ENCODE measurements around the gene CCN6. TPM values are rescaled to one million over a fixed set of nuclear protein-coding genes. Genes with fewer than 3 reads are reported as not detected.

CCN6 gene
- total RNA-seq, 1 donor from 2014 or later: not detected

DNA sequence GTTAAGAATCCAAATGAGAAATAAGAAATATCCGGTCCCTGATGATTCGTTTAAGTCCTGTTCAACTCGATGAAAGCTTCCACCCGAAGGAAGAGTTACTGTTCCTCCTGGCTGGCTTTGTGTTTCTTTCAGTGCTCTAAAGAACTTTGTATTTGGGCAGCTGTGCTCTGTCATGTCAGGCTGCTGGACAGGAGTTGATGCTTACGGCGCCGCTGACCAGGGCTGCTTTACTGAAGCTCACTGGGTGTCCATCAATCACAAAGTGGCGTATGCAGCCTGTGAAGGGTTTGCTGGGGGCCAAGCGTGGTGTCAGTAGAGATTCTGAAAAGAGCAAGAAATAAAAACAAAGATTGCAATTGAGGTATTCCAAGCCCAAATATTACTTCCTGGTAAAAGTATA lies 55.4 kb downstream of the CCN6 start:
- intact Hi-C loops (cut with micrococcal nuclease): no loop called here

DNA sequence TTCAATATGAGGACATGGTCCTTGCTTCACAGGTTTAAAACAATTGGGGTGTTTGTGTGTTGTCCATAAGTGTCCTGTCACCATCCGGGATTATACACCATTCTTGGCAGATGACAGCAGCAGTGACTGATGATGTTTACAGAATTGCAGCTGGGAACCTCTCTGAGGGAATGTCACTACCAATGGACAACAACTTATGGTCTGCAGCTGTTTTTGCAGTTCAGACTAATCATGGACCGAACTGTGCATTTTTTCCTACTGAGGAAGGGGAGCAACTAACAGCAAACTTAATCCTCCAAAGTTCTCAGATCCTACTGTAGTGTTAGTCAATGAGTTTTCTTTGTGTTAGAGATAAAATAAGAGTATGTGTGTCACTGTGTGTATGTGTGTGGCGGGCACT lies 59.5 kb downstream of the CCN6 start:
- intact Hi-C loops (cut with micrococcal nuclease): no loop called here

- intact Hi-C loops (cut with micrococcal nuclease): no loop called here
These were observed 60.0 kb downstream of the CCN6 start for GRCh38 chr6:112113918-112114317.

DNA sequence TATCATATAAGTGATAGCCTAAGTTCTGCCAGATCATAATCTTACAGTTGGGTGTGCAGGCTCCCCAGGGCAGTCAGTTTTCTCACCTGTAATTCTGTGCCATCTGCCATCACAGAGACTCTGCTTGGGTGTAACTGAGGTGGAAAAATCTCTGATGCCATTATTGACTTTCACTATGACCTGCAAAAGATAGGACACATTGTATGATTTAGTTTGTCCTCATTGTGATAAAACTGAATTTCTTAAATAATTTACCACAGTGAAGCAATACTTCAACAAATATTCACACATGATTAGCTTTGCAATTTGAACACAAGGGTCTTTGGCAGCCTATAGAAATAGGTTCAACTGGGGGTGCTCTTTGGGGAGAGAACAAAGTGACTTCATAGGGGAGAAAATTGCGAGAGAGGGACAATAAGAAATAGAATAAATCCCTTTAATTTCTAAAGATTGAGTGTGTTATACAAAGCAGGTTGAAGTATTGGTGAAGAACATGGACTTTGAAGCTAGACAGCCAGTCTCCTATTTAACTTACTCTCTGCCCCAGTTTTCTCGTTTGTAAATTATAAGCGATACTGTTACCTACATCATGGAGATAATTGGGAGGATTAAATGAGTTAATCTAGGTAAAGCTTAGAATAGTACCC lies 60.8 kb downstream of the CCN6 start:
- intact Hi-C loops (cut with micrococcal nuclease): no loop called here

DNA sequence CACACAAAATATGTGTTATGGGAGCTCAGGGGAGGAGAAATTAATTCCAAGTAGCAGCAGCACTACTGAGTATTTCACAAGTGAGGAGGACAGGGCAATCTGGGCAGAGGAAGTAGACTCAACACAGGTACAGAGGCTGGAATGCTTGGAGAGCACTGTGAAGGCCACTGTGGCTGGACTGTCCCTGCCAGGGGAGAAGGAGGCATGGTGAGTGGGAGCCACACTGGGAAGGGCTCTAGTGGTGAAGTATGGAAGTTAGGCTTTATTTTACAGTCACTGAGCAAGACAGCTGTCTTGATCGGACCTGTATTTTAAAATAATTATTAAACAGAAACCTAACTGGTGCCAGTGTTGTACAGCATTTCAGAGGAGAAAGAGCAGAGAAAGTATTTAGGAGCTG lies 62.3 kb downstream of the CCN6 start:
- intact Hi-C loops (cut with micrococcal nuclease): no loop called here

- intact Hi-C loops (cut with micrococcal nuclease): no loop called here
These were observed 63.6 kb downstream of the CCN6 start for GRCh38 chr6:112117554-112117953.

GRCh38 chr6:112118034-112118433 lies 64.1 kb downstream of the CCN6 start:
- intact Hi-C loops (cut with micrococcal nuclease): no loop called here

Other genes starting within 250 kb of the CCN6 start
- 156 and 157 TPM in 2 replicates for gene FYN, start 180.7 kb upstream of the CCN6 start, total RNA-seq
- 18.4 and 18.6 TPM in 2 replicates for gene TUBE1, start 33.4 kb downstream of the CCN6 start, total RNA-seq
- gene FAM229B, start 33.5 kb downstream of the CCN6 start, total RNA-seq: 1.1 and 2.3 TPM in 2 replicates
- not detected in 2 replicates for gene LAMA4, start 200.5 kb downstream of the CCN6 start, total RNA-seq